ENCODE measurements around the gene PPP2R2B.

PPP2R2B gene

GRCh38 chr5:146894753-146895521 lies 16.4 kb upstream of the PPP2R2B start:
- Histone ChIP-seq H3K4me1 (ENCODE audit: insufficient read depth, low read length) (peaks cover 13% of the 10 kb centered on the region; the same call in 1 of the 2 replicates), H3K36me3 (ENCODE audit: insufficient read depth, low read length) (no peaks in the 10 kb centered on the region), H3K9ac (ENCODE audit: low read depth, low read length) (no peak overlapping the region), H3K9me3 (ENCODE audit: control insufficient read depth, insufficient read depth, low read length) (no peaks in the 10 kb centered on the region; the same call in 1 of the 2 replicates)

DNA sequence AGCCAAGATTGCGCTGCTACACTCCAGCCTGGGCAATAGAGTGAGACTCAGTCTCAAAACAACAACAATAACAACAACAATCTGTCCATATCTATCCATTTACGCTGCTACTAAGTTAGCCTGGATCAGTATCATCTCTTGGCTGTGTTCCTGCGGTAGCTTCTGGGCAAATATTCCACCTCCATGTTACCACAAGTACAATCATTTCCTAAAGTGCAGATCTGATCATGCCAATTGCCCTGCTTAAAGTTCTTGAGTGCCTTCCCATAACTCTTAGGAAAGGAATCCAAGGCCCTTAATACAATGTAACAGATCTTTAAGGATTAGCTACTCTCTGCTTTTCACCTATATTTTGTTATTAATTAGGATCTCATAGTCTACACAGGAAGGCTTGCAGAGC lies 15.4 kb upstream of the PPP2R2B start:
- Histone ChIP-seq H3K36me3 (ENCODE audit: insufficient read depth, low read length) (no peaks in the 10 kb centered on the region), H3K4me1 (ENCODE audit: insufficient read depth, low read length) (peaks cover 14% of the 10 kb centered on the region), H3K9ac (ENCODE audit: low read depth, low read length) (no peak overlapping the region), H3K9me3 (ENCODE audit: control insufficient read depth, insufficient read depth, low read length) (no peaks in the 10 kb centered on the region; the same call in 1 of the 2 replicates)

- no peak overlapping the region for H3K9ac ChIP-seq (ENCODE audit: low read depth, low read length)
- H3K9me3 ChIP-seq (ENCODE audit: control insufficient read depth, insufficient read depth, low read length), result no peaks in the 10 kb centered on the region; the same call in 1 of the 2 replicates
- no peaks in the 10 kb centered on the region for H3K36me3 ChIP-seq (ENCODE audit: insufficient read depth, low read length)
- H3K4me1 ChIP-seq (ENCODE audit: insufficient read depth, low read length), result peaks cover 26% of the 10 kb centered on the region
Measured at GRCh38 chr5:146892231-146892630, 13.7 kb upstream of the PPP2R2B start.

- Histone ChIP-seq H3K36me3 (ENCODE audit: insufficient read depth, low read length) (no peaks in the 10 kb centered on the region), H3K4me1 (ENCODE audit: insufficient read depth, low read length) (peaks cover 26% of the 10 kb centered on the region)
Measured at GRCh38 chr5:146891511-146891910, 13.0 kb upstream of the PPP2R2B start.

GRCh38 chr5:146890731-146891440 lies 12.3 kb upstream of the PPP2R2B start:
- Histone ChIP-seq H3K9ac (ENCODE audit: low read depth, low read length) (no peak overlapping the region), H3K9me3 (ENCODE audit: control insufficient read depth, insufficient read depth, low read length) (no peaks in the 10 kb centered on the region), H3K36me3 (ENCODE audit: insufficient read depth, low read length) (no peaks in the 10 kb centered on the region), H3K4me1 (ENCODE audit: insufficient read depth, low read length) (peaks cover 26% of the 10 kb centered on the region)

More at GRCh38 chr5:146891511-146891910, 13.0 kb upstream of the PPP2R2B start:
- Histone ChIP-seq H3K9ac (ENCODE audit: low read depth, low read length) (no peak overlapping the region), H3K9me3 (ENCODE audit: control insufficient read depth, insufficient read depth, low read length) (no peaks in the 10 kb centered on the region)

DNA sequence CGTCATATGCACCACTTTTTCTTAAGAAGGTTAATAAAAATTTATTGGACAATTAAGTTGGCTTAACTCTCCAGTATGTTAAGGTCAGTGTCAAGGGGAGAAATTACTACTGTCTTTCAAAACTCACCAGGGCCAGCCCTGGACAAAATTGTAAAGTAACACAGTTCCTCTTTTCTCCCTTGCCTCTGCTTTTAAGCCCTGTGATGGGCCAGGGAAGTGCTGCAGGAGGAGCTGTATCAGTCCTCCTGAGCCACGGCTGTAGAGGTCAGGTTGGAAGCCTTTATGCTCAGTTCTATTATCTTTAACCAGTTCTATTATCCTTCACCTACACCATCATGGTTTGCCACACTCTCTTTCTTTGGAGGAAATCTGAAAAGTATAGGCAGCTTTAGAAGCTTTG lies 11.5 kb upstream of the PPP2R2B start:
- H3K9me3 ChIP-seq (ENCODE audit: control insufficient read depth, insufficient read depth, low read length), result no peaks in the 10 kb centered on the region
- H3K36me3 ChIP-seq (ENCODE audit: insufficient read depth, low read length), result no peaks in the 10 kb centered on the region
- peaks cover 26% of the 10 kb centered on the region for H3K4me1 ChIP-seq (ENCODE audit: insufficient read depth, low read length)
- H3K9ac ChIP-seq (ENCODE audit: low read depth, low read length), result no peak overlapping the region

DNA sequence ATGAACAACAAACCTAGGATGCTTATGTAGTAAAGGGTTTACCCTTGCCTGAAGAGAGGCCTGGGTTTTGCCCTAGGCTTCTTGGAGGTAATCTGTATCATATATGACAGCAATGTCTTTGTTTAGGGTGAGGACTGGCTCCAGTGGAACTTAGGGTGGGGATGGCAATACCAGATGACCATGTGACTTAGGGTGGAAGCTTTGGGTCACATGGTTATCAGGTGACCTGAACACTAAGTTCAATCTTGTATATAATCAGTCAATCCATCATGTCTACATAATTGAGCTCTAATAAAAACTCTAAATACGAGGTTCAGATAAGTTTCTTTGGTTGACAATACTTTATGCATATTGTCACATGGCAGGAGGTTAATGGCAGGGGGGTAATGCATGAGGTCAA lies 10.6 kb upstream of the PPP2R2B start:
- Histone ChIP-seq H3K4me1 (ENCODE audit: insufficient read depth, low read length) (peaks cover 26% of the 10 kb centered on the region), H3K36me3 (ENCODE audit: insufficient read depth, low read length) (no peaks in the 10 kb centered on the region), H3K9ac (ENCODE audit: low read depth, low read length) (no peak overlapping the region), H3K9me3 (ENCODE audit: control insufficient read depth, insufficient read depth, low read length) (no peaks in the 10 kb centered on the region)

DNA sequence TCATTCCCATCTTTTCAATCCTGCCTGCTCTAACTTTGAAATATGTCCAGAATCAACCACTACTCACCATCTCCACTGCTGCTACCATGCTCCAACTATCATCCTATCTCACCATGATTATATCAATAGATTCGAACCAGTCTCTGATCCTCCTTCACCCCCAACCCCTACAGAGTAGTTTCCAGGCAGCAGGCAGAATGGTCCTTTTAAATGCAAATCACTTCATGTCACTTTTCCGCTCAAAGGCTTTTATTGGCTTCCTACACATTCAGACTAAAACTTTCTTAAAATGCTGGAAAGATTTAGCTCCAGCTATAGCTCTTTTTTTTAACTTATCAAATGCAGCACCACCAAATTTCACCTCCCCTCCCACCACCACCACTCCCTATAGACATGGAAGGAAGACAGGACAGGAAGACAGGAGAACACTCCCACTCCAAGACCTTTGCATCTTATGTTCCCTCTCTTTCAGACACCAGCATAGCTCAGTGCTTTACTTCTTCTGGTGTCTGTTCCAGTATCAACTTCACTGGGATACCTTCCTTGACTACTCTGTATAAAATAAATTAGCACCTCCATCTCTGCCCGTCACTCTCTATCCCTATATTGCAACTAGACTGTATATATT lies 9.9 kb upstream of the PPP2R2B start:
- H3K9me3 ChIP-seq (ENCODE audit: control insufficient read depth, insufficient read depth, low read length), result no peaks in the 10 kb centered on the region
- no peaks in the 10 kb centered on the region for H3K36me3 ChIP-seq (ENCODE audit: insufficient read depth, low read length)
- H3K4me1 ChIP-seq (ENCODE audit: insufficient read depth, low read length), result peaks cover 26% of the 10 kb centered on the region
- H3K9ac ChIP-seq (ENCODE audit: low read depth, low read length), result no peak overlapping the region

DNA sequence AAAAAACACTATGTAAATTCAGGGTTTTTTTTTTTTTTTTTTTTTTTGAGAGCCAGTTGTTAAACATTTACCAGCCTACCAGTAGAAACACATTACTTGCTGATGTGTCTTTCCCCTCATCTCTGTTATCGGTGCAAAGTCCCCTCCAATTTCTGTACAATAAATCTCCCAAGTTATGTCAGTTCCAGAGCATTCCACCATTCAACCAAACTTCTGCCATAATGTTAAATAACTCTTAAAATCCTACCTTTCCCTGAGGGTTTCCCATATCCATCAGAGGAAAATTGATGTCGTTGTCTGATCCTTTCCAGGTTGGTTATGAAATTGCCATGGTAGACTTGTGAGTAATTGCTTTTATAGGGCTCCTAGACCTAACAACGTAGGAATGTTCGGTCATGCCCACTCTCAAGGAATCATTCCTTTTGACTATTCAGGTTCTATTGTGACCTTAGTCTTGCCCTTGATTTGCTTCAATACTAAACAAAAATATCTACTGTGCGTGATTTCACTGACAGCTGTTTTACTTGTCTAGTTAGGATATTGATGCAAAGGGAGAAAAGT lies 5.6 kb upstream of the PPP2R2B start:
- Histone ChIP-seq H3K4me1 (ENCODE audit: insufficient read depth, low read length) (peaks cover 13% of the 10 kb centered on the region), H3K36me3 (ENCODE audit: insufficient read depth, low read length) (no peaks in the 10 kb centered on the region), H3K9me3 (ENCODE audit: control insufficient read depth, insufficient read depth, low read length) (no peaks in the 10 kb centered on the region), H3K9ac (ENCODE audit: low read depth, low read length) (no peak overlapping the region)

DNA sequence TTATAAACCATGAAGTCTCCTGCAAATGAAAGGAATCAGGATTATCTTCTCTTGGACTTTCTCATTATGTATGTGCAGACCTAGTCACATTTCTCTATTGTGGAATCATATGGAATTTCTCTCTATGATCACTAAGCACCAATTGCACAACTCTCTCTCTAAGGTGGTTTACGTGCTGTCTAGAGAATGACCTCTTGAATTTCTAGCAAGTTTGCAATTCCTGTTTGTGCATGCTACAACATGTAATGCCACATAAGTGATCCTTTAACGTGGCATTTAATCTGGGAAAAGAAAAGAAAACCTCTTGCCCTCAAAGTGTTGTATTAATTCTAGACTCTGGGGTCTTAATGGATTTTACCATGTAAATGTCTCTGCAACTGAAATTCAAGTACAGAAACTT lies 5.0 kb upstream of the PPP2R2B start:
- Histone ChIP-seq H3K4me1 (ENCODE audit: insufficient read depth, low read length) (peaks cover 7% of the 10 kb centered on the region), H3K9me3 (ENCODE audit: control insufficient read depth, insufficient read depth, low read length) (no peaks in the 10 kb centered on the region), H3K9ac (ENCODE audit: low read depth, low read length) (no peak overlapping the region), H3K36me3 (ENCODE audit: insufficient read depth, low read length) (no peaks in the 10 kb centered on the region)

DNA sequence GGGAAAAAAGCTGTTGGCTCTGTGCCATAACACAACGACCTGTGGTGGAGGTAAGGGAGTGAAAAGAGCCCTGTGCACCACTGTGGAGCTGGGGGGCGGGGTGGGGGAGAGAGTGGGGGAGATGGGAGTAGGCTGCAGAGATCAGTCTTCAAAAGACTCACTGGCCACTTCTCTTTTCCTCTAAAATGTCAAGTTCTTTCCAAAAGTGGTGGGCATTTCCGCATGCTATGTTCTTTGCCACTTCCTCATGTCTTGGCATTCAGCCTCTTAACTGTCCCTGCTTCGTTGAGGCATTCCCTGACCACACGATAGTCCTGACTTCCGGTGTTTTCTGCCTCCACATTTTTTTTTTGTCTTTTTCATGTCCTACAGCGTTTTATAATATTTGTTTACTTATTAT lies 2.4 kb upstream of the PPP2R2B start:
- Histone ChIP-seq H3K9me3 (ENCODE audit: control insufficient read depth, insufficient read depth, low read length) (no peaks in the 10 kb centered on the region), H3K36me3 (ENCODE audit: insufficient read depth, low read length) (no peaks in the 10 kb centered on the region), H3K4me1 (ENCODE audit: insufficient read depth, low read length) (peaks cover 5% of the 10 kb centered on the region; the same call in 1 of the 2 replicates), H3K9ac (ENCODE audit: low read depth, low read length) (no peak overlapping the region)

DNA sequence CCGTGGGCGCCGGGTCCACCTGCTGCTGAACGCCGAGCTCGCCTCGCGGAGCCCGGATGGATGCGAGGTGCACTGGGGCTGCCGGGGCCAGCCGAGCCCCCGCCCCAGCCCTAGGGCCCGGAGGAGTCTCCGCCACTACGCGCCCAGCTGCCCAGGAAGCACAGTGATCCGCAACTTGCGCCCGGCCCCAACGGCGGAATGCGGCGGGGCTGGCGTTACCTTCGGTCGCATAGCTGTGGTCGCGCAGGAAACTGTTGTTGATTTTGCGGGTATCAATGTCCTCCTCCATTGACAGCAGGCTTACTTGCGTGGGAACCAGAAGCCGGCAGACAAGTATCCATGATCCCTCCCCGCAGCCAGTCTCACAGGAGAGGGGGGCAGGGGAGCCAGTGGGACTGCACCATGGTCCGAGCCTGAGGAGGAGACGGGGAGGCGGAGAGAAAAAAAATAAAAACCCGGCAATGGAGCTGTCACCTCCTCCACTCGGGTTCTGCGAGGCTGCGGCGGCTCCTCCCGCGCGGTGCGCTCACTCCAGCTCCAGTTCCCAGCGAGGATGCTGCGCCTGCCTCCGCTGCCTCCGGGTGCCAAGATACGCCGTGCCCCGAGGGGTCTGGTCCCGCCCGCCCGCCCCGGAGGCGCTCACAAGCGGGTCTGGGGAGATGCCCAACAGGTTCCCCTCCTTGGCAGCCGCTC lies 628 bp downstream of the PPP2R2B start:
- Histone ChIP-seq H3K9me3 (ENCODE audit: control insufficient read depth, insufficient read depth, low read length) (no peaks in the 10 kb centered on the region), H3K4me1 (ENCODE audit: insufficient read depth, low read length) (peaks cover 19% of the 10 kb centered on the region; the same call in 1 of the 2 replicates), H3K9ac (ENCODE audit: low read depth, low read length) (peak overlapping the region; percentile 89), H3K36me3 (ENCODE audit: insufficient read depth, low read length) (no peaks in the 10 kb centered on the region)

DNA sequence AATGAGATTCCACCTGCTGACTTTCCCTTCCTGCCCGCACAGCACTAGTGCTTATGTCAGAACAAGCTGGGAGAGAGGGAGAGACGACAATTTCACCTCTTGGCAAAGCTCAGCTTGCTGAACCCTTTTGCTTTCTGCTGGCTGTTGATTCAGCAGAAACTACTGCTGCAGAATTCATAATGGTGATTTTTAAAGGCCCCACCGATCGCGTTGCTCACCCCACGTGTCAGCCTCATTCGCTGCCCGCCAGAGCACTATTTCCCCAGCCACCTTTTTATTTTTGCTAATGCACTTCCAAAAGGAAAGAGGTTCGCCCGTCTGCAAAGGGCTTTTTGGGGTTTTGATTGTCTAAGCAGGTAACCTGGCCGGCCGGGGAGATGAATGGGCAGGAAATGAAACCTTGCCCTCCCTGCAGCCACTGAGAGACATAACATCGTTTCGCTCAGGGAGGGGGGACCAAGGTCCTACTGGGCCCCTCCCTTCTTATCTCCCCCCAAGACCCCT lies 1.3 kb downstream of the PPP2R2B start:
- Histone ChIP-seq H3K36me3 (ENCODE audit: insufficient read depth, low read length) (no peaks in the 10 kb centered on the region), H3K4me1 (ENCODE audit: insufficient read depth, low read length) (peaks cover 26% of the 10 kb centered on the region), H3K9ac (ENCODE audit: low read depth, low read length) (peak overlapping the region; percentile 89), H3K9me3 (ENCODE audit: control insufficient read depth, insufficient read depth, low read length) (no peaks in the 10 kb centered on the region)
